Germinal center (tissue), 1 donor: ENCODE data around the gene USP36.

Experiments
- DNase-seq: peaks from one replicate; pipeline ENCODE4 v3.0.0; 2012; ENCODE audit warnings: mixed read lengths, low spot score

The USP36 gene

DNA sequence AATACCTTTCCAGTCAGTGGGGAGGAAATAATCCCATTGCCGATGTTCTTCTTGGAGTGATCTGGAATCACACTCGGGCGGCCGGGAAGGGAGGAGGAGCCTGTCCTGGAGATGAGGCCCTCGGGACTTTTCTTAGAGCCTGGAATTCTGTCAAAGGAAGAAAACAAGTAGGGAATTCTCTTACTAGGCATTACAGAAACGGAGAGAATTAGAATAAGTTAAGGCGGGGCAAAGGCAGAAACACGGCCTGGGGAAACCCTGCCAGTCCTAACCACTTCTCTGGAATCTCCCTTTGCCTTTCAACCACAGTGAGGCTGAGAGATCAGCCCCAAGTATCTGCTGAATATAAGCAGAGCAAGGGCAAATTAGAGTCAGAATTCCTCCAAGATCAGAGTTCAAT, 27.8 kb downstream of the USP36 start:
- DNase-seq, result no peak

DNA sequence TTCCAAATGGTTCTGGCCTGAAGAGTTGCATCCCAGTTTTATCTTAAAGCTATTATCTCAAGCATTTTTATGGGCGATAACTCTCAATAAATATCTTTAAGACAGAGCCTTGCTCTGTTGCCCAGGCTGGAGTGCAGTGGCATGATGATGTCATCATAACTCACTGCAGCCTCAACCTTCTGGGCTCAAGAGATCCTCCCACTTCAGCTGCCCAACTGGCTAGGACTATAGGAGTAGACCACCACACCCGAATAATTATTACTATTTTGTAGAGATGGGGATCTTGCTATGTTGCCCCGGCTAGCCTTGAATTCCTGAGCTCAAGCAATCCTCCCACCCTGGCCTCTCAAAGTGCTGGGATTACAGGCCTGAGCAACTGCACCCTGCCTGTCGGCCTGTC, 32.5 kb downstream of the USP36 start:
- no peak for DNase-seq

DNA sequence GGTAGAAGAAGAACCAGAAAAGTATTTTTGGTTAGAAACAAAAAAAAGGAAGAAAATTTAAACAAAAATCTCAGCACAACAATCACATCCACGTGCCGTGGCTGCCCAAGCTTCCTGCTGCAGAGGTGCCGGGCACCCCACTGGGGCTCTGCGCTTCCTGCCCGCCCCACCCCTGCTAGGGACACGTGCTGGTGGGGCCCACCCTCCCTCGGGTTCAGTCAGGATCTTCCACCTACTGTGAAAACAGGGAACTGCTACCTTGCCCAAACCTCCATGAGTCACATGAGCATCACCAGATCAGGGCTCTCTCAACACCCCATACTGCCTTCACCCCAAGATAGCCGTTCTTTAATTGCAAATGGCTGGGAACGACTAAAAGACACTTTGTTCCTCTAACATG, 34.2 kb downstream of the USP36 start:
- no peak for DNase-seq

DNA sequence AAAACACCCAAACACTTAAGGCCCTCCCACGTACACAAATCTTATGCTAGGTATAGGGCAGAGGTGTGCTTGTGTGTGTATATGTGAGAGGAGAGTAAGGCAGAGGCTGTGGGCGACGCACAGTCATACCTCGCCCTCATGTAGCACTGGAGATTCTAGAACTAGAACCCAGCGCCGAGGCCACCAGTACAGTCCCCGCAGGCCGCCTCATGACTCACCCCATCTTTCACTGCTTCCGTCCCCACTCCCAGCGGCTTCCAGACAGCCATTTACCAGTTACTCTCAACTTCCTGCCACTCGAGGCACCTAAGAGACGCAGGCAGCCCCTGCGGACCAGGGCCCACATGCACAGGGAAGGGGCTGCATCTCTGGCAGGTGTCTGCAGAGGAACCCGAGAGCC, 35.3 kb downstream of the USP36 start:
- DNase-seq, result no peak

DNA sequence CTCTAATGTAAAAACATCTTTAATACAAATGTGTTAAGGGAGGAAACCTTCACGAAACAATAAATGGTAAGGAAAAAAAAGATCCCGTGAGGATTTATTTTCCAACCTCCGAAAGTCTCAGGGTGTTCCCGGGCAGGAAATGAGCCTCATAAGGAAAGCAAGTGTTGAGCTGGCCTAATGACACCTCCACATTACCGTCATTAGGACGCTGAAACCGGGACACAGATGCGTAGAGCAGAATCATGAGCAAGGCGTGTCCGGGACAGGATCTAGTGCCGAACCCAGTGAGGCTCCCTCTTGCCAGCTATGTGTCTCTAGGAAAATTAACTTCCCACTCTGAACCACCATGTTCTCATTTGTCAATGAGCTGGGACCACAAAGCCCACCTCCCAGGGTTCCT, 35.8 kb downstream of the USP36 start:
- no peak for DNase-seq

DNA sequence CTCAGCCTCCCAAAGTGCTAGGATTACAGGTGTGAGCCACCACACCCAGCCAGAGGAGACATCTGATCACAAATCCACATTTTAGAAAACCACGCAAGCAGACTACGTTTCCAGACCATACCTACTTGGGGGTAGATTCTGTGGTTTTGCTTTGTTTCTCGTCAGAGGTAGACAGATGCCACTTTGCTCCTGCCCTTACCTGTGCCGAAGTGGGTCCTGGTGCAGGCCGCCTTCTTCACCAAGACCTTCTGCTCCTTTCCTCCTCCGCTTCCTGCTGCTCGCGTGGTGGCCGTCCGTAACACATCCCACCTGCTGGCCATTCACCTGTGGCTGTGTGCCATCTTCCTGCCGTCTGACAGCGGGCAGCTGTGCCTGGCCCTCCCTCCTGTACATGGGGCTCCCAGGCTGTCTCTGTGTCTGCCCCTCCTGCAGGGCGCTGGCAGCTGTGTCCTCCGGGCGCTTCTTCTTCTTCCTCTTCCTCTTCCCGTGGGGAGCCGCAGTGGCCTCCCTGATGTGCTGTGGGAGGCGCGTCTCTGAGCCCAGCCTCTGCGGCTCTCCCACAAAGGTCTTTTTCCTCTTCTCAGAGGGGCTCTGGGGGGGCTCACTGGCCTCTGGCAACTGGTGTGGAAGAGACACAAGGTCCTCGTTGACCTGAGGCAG, 37.3 kb downstream of the USP36 start:
- DNase-seq, result no peak

DNA sequence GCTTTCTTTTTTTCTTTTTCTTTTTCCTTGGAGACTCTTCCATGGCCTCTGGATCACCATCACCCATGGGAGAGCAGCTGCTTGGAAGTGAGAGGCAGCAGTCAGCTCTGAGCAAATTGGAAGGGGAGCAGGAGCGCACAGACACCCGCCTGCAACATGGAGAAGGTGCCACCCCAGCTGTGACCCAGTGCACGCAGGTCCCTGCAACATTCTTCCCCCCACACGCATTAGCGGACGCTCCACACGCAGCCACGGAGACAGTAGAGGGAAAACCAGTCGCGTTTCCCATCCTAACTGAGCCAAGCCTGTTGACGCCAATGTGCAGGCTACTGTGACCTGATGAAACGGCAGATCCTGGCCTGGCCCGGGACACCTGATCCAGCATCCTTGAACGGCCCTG, 38.2 kb downstream of the USP36 start:
- DNase-seq, result no peak

DNA sequence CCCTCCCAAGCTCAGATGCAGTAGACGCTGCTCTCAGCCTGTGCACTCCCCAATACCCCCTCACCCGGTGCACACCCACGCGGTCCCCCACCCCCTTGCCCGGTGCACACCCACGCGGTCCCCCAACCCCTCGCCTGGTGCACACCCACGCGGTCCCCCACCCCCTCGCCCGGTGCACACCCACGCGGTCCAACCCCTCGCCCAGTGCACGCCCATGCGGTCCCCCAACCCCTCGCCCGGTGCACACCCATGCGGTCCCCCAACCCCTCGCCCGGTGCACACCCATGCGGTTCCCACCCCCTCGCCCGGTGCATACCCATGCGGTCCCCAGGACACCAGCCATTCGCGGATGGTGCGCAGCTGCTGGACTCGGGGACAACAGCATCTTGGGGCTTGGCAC, 38.6 kb downstream of the USP36 start:
- no peak for DNase-seq

DNA sequence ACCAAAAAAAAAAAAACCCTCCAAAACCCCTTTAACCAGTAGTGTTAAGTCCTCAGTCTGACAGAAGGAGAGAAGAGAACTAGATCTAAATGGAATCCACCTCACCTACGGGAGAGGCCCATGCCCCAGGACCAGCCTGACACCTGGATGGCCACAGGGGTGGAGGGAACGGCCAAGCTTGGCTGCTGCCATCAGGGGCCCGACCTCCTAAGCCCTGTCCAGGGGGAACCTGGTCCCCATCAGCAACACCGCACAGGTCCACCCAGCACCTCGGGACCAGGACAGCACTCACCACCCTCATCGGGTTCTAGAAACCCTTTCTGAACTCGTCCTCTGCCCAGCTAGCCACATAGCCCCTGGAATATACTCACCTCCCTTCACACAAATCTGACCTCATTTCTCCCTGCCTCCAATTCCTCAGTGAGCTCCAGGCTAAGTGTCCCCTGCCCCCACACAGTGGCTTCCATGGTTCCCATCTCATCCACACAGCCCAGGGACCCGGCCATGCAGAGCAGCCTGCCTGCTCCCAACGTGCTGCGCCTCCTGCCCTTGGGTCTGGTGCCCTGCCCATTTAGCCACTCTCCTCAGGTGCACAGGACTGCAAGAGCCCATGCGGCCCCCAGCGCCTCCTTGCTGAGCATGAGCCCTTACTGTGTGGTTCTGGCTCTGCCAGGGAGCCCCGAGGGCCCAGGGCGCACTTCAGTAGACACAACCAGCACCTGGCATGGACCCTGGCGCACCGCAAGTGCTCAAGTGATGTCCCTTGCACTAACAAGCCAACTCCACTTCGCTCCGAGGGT, 40.3 kb downstream of the USP36 start:
- no peak for DNase-seq

DNA sequence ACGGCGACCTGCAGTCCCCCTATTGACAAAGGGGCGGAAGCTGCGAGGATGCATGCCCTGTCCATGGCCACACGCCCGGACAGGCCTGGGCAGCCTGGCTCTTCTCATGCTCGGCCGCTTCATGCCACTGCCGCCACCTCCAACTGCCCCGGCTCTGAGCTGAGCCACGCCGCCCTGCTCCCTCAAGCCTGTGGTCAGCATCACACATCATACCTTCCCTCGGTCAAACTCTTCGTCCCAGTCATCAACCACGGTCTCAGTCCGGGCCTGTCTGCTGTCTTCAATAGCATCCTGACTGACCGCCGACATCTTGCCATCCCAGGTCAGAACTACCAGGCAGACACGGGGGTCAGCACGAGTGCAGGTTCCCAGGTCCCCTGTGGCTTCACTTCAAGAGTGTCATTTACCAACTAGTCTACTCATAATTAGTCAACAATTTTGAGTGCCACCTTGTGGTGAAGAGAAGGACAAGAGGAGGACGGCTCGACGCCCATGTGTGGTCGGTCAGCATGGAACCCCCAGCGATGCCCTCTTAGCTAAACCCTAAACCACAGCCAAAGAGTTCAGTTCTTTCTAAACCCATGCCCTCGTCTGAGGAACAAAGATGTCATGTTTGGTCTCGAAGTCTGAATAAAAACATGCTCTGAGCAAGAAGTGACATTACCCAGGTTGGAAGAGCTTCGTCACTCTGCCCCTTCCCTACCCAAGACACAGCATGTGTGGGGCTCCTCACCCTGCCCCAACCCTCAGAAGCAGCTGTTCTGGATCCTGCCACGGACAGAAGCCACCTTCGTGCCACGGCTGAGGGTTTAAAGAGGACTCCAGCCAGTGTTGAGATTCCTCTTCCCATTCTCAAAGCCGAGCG, 41.7 kb downstream of the USP36 start:
- peak; percentile 38 for DNase-seq

DNA sequence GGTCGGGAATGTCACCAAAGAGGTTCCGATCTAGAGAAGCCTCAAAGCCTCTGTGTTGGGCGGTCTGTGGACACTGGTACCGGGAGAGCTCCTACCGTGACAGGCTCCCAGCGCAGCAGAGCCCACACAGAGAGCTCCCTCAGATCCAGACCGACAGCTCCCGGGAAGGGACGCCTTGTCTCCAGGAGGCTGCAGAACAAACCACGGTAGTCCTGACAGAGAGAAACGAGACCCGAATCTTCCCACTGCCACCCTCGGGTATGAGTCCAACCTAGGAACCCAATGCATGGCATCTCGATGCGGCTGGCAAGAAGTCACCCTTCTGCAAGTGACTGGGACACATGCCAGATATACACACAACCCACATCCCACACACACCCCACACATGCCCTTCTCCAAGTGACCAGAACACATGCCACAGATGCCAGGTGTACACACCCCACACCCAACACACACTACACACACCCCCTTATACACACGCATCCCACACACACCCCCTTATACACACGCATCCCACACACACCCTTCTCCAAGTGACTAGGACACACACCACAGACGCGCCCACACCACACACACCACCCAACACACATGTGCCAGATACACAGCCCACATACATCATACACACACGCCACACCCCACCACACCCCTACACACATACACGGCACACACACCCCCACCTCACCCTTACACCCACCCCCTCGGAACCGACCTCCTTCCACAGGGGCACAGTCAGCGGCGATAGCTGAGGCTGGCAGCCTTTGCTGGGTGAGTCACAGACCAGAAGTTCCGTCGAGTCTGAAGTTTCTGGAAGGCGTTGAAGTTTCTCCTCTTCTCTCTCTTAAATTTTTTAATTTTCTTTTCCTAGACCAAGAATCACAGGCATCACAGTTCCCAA, 42.7 kb downstream of the USP36 start:
- DNase-seq, result no peak

DNA sequence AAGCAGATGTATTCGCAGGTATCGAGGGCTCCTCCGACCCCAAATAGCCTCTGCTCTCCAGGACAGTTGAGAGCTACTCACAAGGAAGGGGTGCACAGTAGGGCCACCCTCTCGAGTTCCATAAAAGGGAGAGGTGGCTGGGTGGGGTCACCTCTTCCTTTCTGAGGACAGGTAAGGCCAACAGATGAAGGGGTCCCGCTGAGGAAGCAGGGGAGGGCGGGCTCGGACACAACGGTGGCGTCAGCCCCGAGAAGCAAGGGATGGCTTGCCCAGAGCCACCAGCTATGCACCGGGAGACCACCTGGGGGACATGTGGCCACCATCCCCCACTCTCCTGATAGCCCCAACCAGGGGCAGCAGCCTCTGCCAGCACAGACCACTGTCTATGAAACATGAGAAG, 43.4 kb downstream of the USP36 start:
- DNase-seq, result no peak

DNA sequence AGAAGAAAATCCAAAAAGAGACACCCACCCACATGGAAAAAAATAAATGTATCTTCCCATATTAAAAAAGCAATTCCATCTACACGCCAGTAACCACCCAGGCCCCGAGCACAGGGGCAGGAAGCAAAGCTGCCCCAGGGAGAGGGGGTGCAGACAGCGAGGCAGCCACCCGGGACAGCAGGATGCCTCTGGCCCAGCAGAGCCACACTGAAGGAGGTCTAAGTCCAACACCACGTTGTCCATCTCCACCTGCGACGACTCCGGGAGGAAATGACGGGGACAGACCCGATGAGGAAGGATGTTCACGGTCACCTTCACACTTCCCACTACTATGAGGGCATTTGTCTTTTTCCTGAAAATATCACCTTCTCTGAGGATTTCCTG, 44.1 kb downstream of the USP36 start:
- DNase-seq, result no peak

DNA sequence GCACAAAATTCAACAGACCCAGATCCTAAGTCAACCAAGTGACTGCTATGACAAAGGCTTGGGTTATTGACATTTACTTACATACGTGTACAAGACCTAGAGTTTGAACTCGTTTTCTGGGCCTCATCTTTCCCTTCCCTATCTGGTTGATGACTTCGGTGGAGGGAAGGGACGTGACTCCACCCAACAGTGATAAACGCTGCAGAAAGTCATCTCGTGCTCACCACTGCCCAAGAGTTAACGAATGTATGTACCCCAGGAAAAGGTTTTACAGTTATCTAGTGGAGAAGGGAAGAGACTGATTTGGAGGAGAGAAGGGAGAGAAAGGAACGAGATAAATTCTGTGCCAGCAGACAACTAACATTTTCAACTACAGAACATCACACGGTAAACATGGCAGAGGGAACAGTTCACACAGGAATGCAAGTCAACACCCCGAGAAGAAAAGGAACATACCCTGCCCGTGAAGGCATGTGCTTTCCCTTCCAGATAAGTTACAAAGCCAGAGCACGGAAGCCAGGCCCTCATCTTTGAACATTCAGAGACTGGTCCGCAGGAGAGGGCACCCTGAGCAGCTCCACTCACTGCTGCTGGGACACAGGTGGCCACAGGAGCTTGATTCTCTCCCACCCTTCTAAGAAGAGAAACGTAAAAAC, 44.6 kb downstream of the USP36 start:
- no peak for DNase-seq

DNA sequence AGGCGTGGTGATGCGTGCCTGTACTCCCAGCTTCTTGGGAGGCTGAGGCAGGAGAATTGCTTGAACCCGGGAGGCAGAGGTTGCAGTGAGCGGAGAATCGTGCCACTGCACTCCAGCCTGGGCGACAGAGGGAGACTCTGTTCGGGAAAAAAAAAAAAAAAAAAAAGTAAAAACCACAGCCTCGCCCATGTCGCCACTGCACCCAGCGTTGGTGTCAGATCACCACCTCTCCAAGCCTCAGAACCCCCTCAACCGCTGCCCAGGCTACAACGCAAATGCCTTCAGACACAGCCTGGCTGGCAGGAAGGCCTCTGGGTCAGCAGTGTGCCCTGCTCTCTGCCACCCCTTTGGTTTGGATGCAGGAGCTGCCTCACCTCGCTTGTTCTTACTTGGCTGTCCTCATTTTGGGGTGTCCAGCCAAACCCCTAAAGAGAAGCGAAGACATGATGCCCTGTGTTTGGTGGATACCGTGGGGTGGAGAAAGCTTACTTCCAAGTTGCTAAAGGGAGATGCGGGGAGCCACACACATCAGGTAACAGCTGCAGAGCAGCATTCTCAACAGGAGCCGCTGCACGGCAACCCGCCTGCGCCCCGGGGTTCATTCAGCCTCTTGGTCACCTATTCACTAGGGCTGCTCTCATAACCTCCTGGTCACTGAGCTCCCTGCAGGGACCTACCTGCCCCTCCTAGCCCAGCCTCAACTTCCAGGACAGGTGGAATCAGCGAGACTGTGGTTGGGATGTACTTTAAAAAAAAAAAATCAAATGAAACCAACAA, 45.6 kb downstream of the USP36 start:
- DNase-seq, result no peak

DNA sequence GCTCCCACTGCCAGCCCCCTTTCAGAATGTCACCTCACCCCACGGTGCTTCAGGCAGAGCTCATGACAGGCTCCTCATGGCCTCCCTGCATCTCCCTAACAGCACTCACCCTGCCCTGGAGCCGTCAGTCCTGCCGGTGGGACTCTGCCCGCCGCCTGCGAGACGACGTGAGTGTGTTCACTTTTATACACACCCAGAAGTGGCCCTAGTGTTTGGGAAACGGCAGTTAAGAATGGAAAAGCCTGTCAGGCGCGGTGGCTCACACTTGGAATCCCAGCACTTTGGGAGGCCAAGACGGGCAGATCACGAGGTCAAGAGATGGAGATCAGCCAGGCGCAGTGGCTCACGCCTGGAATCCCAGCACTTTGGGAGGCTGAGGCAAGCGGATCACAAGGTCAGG, 46.2 kb downstream of the USP36 start:
- DNase-seq, result no peak

DNA sequence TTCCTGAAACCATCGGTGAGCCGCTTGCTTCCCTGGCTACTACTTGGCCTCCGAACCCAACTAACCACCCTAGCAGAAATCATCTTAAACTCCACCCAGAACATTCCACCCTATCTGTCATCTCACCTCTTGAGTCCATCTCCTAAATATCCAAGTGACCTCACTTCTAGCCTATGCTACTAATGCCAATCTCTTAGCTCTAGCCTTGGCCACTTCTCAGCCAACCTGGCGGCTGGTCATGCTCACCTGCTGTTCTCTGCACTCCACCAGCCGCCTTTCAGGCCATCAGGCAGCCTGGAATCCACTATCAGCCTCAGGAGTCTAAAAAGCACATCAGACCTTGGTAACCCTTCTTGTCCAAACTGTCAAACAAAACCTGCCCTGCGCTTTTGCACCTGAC, 46.6 kb downstream of the USP36 start:
- DNase-seq, result no peak

DNA sequence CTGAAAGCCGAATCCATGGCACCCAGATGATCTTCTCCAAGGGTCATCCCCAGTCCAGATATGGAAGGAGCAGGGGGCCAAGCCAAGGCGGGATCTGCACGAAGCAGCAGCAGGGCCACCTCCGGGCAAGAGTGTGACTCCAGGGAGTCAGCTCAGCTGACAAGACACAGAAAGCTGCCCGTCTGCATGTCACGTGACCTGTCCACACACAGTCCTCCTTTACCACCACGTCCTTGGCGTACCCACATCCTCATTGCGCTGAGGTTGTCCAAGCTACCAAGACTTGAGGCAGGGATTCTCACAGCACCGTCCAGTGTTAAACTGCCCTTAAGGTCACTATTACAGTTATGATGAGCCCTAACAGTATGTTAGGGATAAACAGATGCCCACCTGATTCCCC, 47.2 kb downstream of the USP36 start:
- DNase-seq, result no peak

DNA sequence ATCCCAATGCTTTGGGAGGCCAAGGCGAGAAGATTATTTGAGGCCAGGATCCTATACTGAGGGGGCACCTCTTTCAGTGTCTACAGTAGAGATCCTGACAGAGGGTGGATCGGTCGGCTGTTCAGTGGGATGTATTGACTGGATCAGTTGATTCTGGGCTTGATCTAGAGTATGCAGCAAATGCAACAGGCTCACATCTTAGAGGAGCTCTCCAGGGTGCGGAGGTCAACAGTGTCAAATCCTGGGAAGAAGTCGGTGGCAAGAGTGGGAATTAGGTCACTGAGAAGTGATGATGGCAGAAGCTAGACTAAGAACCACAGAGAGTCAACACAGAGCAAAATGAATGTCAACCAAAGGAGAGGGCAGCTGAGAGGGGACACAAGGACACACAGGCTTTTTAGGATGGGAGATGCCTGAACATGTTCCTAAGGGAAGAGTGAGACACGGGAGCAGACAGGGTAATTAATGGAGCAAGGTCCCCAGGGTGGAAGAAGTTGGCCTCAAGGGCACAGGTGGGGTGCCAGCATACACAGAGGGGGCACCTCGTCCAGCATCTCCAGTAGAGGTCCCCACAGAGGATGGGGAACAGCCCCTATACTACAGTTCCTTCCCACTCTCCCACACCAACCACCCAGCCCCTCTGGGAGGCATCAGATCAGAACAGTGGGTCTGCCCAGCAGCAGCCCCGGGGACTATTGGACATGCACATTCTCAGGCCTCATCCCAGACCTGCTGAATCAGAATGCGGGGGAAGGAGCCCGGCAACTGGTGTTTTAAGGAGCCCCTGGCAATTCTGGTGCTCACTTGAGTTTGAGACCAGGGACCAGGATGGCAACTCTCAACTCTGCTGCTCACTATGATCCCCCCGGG, 48.5 kb downstream of the USP36 start:
- DNase-seq, result no peak

DNA sequence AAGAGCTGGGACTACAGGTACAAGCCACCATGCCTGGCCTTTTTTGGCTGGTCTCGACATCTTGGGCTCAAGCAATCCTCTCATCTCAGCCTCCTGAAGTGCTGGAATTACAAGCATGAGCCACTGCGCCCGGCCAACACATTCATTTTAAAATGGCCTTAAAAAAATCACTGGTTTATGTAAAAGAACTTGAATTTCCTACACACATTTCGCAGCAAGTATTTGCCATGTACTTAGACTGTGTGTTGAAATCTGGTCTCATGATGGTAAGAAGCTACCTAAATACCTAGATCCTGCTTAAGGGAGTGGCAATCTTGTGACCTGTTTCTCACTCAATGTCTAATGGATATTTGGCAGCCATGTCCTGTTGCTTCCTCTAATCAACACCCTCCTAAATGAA, 50.1 kb downstream of the USP36 start:
- DNase-seq, result no peak
